ENCODE measurements around the gene SSH2.

The SSH2 gene

DNA sequence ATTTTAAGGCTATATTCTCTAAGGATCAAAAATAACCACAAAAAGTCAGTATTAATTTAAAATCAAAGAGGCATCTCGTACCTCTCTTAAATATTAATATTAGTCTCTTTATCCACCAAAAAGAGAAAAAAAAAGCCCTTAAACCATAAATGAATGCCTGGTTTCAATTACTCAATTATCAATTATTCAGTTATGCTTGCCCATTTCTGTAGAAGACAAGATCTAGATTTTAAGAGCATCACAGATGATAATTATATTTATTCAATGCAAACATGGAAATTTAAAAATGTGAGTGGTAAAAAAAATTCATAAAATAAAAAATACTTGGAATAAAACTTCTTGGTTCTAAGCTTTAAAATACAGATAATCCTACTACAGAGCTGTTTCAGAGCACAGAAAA is 181.6 kb downstream of the SSH2 start:
- DNase-seq (ENCODE audit: low spot score), result no peak
- TF ChIP-seq, protein P1, sequence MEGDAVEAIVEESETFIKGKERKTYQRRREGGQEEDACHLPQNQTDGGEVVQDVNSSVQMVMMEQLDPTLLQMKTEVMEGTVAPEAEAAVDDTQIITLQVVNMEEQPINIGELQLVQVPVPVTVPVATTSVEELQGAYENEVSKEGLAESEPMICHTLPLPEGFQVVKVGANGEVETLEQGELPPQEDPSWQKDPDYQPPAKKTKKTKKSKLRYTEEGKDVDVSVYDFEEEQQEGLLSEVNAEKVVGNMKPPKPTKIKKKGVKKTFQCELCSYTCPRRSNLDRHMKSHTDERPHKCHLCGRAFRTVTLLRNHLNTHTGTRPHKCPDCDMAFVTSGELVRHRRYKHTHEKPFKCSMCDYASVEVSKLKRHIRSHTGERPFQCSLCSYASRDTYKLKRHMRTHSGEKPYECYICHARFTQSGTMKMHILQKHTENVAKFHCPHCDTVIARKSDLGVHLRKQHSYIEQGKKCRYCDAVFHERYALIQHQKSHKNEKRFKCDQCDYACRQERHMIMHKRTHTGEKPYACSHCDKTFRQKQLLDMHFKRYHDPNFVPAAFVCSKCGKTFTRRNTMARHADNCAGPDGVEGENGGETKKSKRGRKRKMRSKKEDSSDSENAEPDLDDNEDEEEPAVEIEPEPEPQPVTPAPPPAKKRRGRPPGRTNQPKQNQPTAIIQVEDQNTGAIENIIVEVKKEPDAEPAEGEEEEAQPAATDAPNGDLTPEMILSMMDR (IDR thresholded peaks at IDR 0.05; ENCODE audit: extremely low read depth, missing control alignments), result no peak

- DNase-seq (ENCODE audit: low spot score), result no peak
Observed at GRCh38 chr17:29747660-29748059, 182.4 kb downstream of the SSH2 start.

DNA sequence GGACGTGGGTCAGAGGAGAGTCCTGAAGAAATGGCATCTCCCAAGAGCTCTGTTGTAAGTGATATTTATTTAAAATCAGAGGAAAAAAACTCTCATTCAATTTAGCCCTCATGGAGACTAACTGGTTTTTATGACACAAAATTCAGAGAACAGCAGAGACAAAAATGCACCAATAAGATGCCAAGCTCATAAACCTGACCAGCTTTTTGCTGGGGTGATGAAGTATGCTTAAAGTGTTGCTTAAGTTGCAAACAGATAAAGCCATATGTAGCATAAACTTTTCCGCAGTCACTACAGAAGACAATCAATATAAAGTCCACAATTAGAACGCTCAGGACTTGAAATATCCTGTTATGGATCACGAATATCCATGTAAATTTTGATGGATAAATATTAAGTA is 183.4 kb downstream of the SSH2 start:
- no peak for DNase-seq (ENCODE audit: low spot score)
- TF ChIP-seq, protein P1 (IDR thresholded peaks at IDR 0.05; ENCODE audit: extremely low read depth, missing control alignments), result no peak

More at GRCh38 chr17:29747660-29748059, 182.4 kb downstream of the SSH2 start:
- TF ChIP-seq, protein P1 (IDR thresholded peaks at IDR 0.05; ENCODE audit: extremely low read depth, missing control alignments), result no peak

- TF ChIP-seq, protein P1 (IDR thresholded peaks at IDR 0.05; ENCODE audit: extremely low read depth, missing control alignments), result no peak
- DNase-seq (ENCODE audit: low spot score), result no peak
Observed at GRCh38 chr17:29744121-29744520, 185.9 kb downstream of the SSH2 start.

DNA sequence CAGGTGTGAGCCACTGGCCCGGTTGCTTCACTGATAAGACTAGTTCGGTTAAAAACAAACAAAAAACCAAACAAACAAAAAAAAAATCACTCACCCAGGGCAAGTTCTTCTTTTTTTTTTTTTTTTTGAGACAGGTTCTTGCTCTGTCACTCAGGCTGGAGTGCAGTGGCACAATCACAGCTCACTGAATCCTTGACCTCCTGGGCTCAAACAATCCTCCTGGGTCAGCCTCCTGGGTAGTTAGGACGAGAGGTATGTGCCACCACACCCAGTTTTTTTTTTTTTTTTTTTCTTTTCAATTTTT is 187.9 kb downstream of the SSH2 start:
- DNase-seq (ENCODE audit: low spot score), result no peak
- TF ChIP-seq, protein P1 (IDR thresholded peaks at IDR 0.05; ENCODE audit: extremely low read depth, missing control alignments), result no peak

- DNase-seq (ENCODE audit: low spot score), result no peak
- TF ChIP-seq, protein P1 (IDR thresholded peaks at IDR 0.05; ENCODE audit: extremely low read depth, missing control alignments), result no peak
Observed at GRCh38 chr17:29740017-29740416, 190.0 kb downstream of the SSH2 start.

DNA sequence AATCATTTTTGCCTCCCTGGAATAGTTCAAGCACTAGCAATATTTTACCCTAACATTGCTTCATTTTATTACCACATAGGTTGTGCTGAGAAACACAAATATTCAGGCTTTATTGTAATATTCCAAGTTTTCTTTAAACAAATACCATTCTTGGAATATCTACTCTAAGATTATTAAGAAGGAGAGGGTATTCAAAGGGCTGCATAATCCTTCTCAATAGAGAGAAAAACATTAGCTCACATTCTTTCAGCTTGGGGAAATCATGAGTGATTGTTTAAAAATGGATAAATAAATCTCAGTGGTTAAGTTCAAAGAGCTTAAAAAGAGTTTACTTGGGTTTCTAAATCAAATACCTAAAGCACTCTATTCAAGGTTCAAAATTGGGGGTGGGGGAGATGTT is 195.4 kb downstream of the SSH2 start:
- TF ChIP-seq, protein P1 (IDR thresholded peaks at IDR 0.05; ENCODE audit: extremely low read depth, missing control alignments), result no peak
- DNase-seq (ENCODE audit: low spot score), result no peak

Data from GM20000 (cell line).